Tibial nerve (tissue), 4 donors: ENCODE measurements around the gene LRRC30.

Experiments
- CTCF ChIP-seq, 5 experiments: fragments of 200-600 bp in 3 of 5; fragments of 450-650 bp in 2 of 5; sonication (generic) in 3 of 5; IDR thresholded peaks; one replicate each; pipeline ENCODE4 v1.5.1; 2016 to 2019; ENCODE audit warnings: antibody characterized with exemption in 5 of 5, mild to moderate bottlenecking in 3 of 5, moderate library complexity in 2 of 5
- EP300 ChIP-seq, 2 donors: sonication (generic); formaldehyde crosslinking; IDR thresholded peaks; one replicate each; pipeline ENCODE4 v1.6.1; 2017; ENCODE audit warnings: antibody characterized with exemption in 2 of 2, mild to moderate bottlenecking in 1 of 2
- POLR2A ChIP-seq, 2 donors: fragments of 450-650 bp; IDR thresholded peaks; one replicate each; pipeline ENCODE4 v1.6.1; 2017; ENCODE audit warnings: antibody characterized with exemption in 2 of 2, mild to moderate bottlenecking in 2 of 2, moderate library complexity in 2 of 2

- TF ChIP-seq CTCF (IDR thresholded peaks at IDR 0.05) (no peak), POLR2A (IDR thresholded peaks at IDR 0.05) (no peak), EP300 (IDR thresholded peaks at IDR 0.05) (no peak)
These were observed 24.2 kb downstream of the LRRC30 start for GRCh38 chr18:7255054-7255453.
